GM12878 (cell line): Measurements from ENCODE around the gene DPP6. TPM values are rescaled to one million over a fixed set of nuclear protein-coding genes. Genes with fewer than 3 reads are reported as not detected.

ENCODE experiments used
- ATAC-seq: fragments of 200-7000 bp; cut with Tn5 transposase; 3 replicates; pipeline ENCODE4 v1.9.1; 2020; ENCODE audit warnings: mild to moderate bottlenecking, moderate library complexity
- BruUV-seq: library from RNA; stranded (reverse); fragments of 400-500 nt; replicated peaks from 2 replicates; lab custom pipeline; 2021; lab: Mats Ljungman, UMichigan
- CTCF ChIA-PET: fragments of 300-600 bp; sonication (Branson Sonifier 250); formaldehyde crosslinking; extraction: SDS; loops from one replicate; lab custom pipeline; 2021; ENCODE audit warnings: inconsistent platforms; lab: Yijun Ruan, JAX
- POLR2A ChIA-PET: fragments of 350-600 bp; formaldehyde crosslinking; extraction: SDS; loops from one replicate; lab custom pipeline; 2021; ENCODE audit warnings: inconsistent platforms; lab: Charles Lee
- RAD21 ChIA-PET: fragments of 300-600 bp; sonication (Branson Sonifier 250); formaldehyde crosslinking; loops from one replicate; lab custom pipeline; 2023; ENCODE audit warnings: antibody characterized with exemption; ENCODE audit not compliant: unreplicated experiment; lab: Charles Lee
- SMC1A ChIA-PET: fragments of 300-600 bp; sonication (Branson Sonifier 250); formaldehyde crosslinking; loops from one replicate; lab custom pipeline; 2023; ENCODE audit not compliant: unreplicated experiment, uncharacterized antibody; lab: Charles Lee
- DNase-seq: peaks from one replicate; pipeline ENCODE4 v3.0.0-alpha.2; 2011; ENCODE audit warnings: low read depth, low spot score
- FAIRE-seq: peaks from 3 replicates; lab custom pipeline; 2011; peaks lifted over from hg19 to GRCh38; lab: Jason Lieb, UNC
- H2AFZ ChIP-seq: 2 replicates; pipeline ENCODE4 v1.6.0; 2011; ENCODE audit warnings: low read depth, low read length, control low read depth; ENCODE audit not compliant: control insufficient read depth
- H3K27ac ChIP-seq: 2 replicates; pipeline ENCODE4 v1.5.1; 2011; ENCODE audit warnings: control low read depth; ENCODE audit not compliant: control insufficient read depth, insufficient read depth
- H3K27me3 ChIP-seq, 2 experiments: replicated peaks in 1 of 2; 2 replicates each; pipeline versions ENCODE4 v1.6.0 to v1.6.1; 2011; ENCODE audit warnings: low read length in 1 of 2; ENCODE audit not compliant: control insufficient read depth in 2 of 2, insufficient read depth in 2 of 2
- H3K36me3 ChIP-seq, 2 experiments: 2 replicates each; pipeline ENCODE4 v1.5.1; 2011; ENCODE audit warnings: low read length in 1 of 2; ENCODE audit not compliant: control insufficient read depth in 2 of 2, insufficient read depth in 2 of 2
- H3K4me1 ChIP-seq: 2 replicates; pipeline ENCODE4 v1.6.1; 2011; ENCODE audit warnings: mild to moderate bottlenecking, low read length, moderate library complexity, mixed read lengths; ENCODE audit not compliant: control insufficient read depth, insufficient read depth
- H3K4me2 ChIP-seq: 2 replicates; pipeline ENCODE4 v1.6.0; 2011; ENCODE audit warnings: control low read depth; ENCODE audit not compliant: control insufficient read depth, insufficient read depth
- H3K4me3 ChIP-seq: fragments of 200-600 bp; sonication (generic); 2 replicates; pipeline ENCODE4 v1.5.1; 2016
- H3K79me2 ChIP-seq: 2 replicates; pipeline ENCODE4 v1.6.0; 2011; ENCODE audit warnings: low read length; ENCODE audit not compliant: control insufficient read depth, insufficient read depth
- H3K9ac ChIP-seq: 2 replicates; pipeline ENCODE4 v1.8.0; 2011; ENCODE audit warnings: low read length, control low read depth, mixed read lengths; ENCODE audit not compliant: control insufficient read depth, insufficient read depth
- H3K9me3 ChIP-seq: replicated peaks from 3 replicates; pipeline ENCODE4 v1.5.1; 2011; ENCODE audit warnings: mild to moderate bottlenecking, low read length; ENCODE audit not compliant: control insufficient read depth, insufficient read depth
- H4K20me1 ChIP-seq: 2 replicates; pipeline ENCODE4 v1.6.0; 2011; ENCODE audit not compliant: control insufficient read depth, insufficient read depth
- CREM ChIP-seq: IDR thresholded peaks from 2 replicates; pipeline ENCODE4 v1.6.1; 2014; ENCODE audit warnings: antibody characterized with exemption, low read depth
- FOXK2 ChIP-seq: fragments of 450-650 bp; IDR thresholded peaks from 2 replicates; pipeline ENCODE4 v1.6.1; 2017; ENCODE audit warnings: mild to moderate bottlenecking, moderate library complexity
- IKZF1 ChIP-seq: fragments of 450-650 bp; conservative IDR thresholded peaks from 2 replicates; pipeline ENCODE4 v1.6.1; 2017; ENCODE audit warnings: antibody characterized with exemption, mild to moderate bottlenecking
- PKNOX1 ChIP-seq: fragments of 450-650 bp; IDR thresholded peaks from 2 replicates; pipeline ENCODE4 v1.6.1; 2016; ENCODE audit warnings: mild to moderate bottlenecking
- TCF7 ChIP-seq: IDR thresholded peaks from 2 replicates; pipeline ENCODE4 v1.6.1; 2014; ENCODE audit warnings: antibody characterized with exemption, borderline replicate concordance
- WGBS: methylation state at CpG from one replicate; pipeline ENCODE4 v1.1.6; 2016; ENCODE audit warnings: low lambda C conversion rate; ENCODE audit not compliant: insufficient replicate concordance, insufficient coverage; ENCODE audit errors: missing lambda C conversion rate; 5-methylcytosine and 5-hydroxymethylcytosine counted together
- in situ Hi-C: fragments of 300-500 bp; cut with MboI; formaldehyde crosslinking; loops from 9 replicates; pipeline ENCODE4 v1.14.3; 2018; ENCODE audit warnings: mixed read lengths
- intact Hi-C: fragments of 100-400 bp; cut with micrococcal nuclease; formaldehyde crosslinking; loops from one replicate; pipeline ENCODE4 v1.14.2; 2022; ENCODE audit not compliant: unreplicated experiment
- polyA plus RNA-seq, 11 experiments: library from polyadenylated mRNA; depleted of rRNA in 4 of 11; unstranded in 6 of 11; stranded (reverse) in 5 of 11; fragments of >200 nt; fragmentation: Nextera tagmentation in 4 of 11; fragmentation: Illumina TruSeq in 1 of 11; extraction: Ambion mirVana in 4 of 11; extraction: Trizol in 1 of 11; gene quantifications; 1 replicate in 1 of 11; 2 replicates in 10 of 11; pipeline versions ENCODE4 v1.2.1 to v1.2.3, GENCODE V29; 2011 to 2016; ENCODE audit warnings: inconsistent platforms in 2 of 11, missing spikeins in 2 of 11, low read depth in 1 of 11
- total RNA-seq, 4 experiments: library from RNA; depleted of rRNA in 3 of 4; stranded (reverse); fragments of >200 nt in 3 of 4; fragmentation: Illumina TruSeq in 1 of 4; extraction: Trizol in 1 of 4; gene quantifications; 2 replicates each; pipeline versions ENCODE4 v1.2.1 to v1.2.3, GENCODE V29; 2013 to 2021

The DPP6 gene
- total and polyA plus RNA-seq, 10 of the 15 experiments (the other 5 are each of a cell fraction or from before 2014, with no cell fraction given) = not detected

GRCh38 chr7:154863766-154864522 is 811.7 kb downstream of the DPP6 start:
- Histone ChIP-seq H3K4me2 (no peak overlapping the region), H2AFZ (no peak overlapping the region), H3K9me3 (no peaks in the 10 kb centered on the region; the same call in 2 of the 3 replicates), H3K4me1 (peaks cover 8% of the 10 kb centered on the region), H3K4me3 (no peak overlapping the region), H3K9ac (no peak overlapping the region), H3K79me2 (no peaks in the 10 kb centered on the region), H3K27me3 (no peaks in the 10 kb centered on the region)
- POLR2A ChIA-PET = no interaction called here
- intact Hi-C loops = loop anchor here (10.0 kb wide), 1 partner anchor 431 kb away; the partner anchor contains the start of gene INSIG1
- BruUV-seq = no TSS peak
- FAIRE-seq = no peak
- SMC1A ChIA-PET = interaction anchor here (1.3 to 2.7 kb wide), 2 partner anchors 20 to 29 kb away, joined by 4 to 13 read pairs; no protein-coding TSS in a partner anchor
- TF ChIP-seq PKNOX1 = no peak
- TF ChIP-seq FOXK2 = no peak
- TF ChIP-seq TCF7 = no peak
- no peak for TF ChIP-seq IKZF1
- no peak for TF ChIP-seq CREM
- TF ChIP-seq, all 136 proteins: peak for 0
- RAD21 ChIA-PET = interaction anchor here (0.7 to 1.9 kb wide), 3 partner anchors 25 to 63 kb away, joined by 3 to 4 read pairs (median 4); no protein-coding TSS in a partner anchor
- ATAC-seq (no peak), DNase-seq (no peak)
- H4K20me1 ChIP-seq = no peaks in the 10 kb centered on the region
- no peak overlapping the region for H3K27ac ChIP-seq
- CTCF ChIA-PET = interaction anchor here (0.8 to 0.9 kb wide), 2 partner anchors 30 to 64 kb away, joined by 3 read pairs; no protein-coding TSS in a partner anchor
- H3K36me3 ChIP-seq = no peaks in the 10 kb centered on the region
- in situ Hi-C loops = no loop called here
- 49% methylated on average over 16 of the region's 16 CpGs for WGBS
